GDM1 (cell line): Measurements from ENCODE around the gene ETS2.
A peak's percentile ranks its signal among the peaks of the same experiment; 100 is the strongest.

Source experiments
- DNase-seq: peaks from one replicate; lab custom pipeline; 2025; lab: John Stamatoyannopoulos, UW

ETS2 gene

DNA sequence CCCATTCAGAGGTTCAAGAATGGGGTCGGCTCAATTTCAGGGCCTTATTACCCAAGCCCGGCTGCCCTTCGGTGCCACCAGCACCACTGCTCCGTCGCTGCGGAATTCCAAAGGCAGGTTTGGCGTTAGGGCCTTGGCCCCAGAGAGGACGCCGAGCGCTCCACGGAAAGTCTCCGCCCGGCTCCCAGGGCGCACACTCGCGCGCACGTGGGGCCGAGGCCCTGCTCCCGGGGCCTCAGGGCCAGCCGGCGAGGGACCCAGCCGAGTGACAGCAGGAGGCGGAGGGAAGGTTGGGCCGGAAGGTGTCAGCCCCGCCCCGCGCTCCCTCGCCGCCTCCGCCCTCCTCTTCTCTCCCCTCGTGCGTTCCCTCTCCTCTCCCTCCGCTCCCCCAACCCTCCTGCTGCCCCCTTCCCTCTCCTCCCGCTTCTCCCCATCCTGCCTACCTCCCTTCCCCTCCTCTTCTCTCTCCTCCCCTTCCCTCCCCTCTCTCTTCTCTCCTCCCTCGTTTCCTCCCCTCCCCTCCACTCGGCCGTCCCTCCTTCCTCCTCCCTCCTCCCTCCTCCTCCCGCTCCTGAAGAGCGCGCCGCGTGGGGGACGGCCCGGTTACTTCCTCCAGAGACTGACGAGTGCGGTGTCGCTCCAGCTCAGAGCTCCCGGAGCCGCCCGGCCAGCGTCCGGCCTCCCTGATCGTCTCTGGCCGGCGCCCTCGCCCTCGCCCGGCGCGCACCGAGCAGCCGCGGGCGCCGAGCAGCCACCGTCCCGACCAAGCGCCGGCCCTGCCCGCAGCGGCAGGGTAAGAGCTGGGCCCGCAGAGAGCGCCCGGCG lies at the start of gene ETS2:
ETS2 (plus strand) TSS at position 602 of the 825 bp plus-strand sequence. CDS start 4,106 bp downstream, outside the sequence.
- peak; percentile 95 for DNase-seq

DNA sequence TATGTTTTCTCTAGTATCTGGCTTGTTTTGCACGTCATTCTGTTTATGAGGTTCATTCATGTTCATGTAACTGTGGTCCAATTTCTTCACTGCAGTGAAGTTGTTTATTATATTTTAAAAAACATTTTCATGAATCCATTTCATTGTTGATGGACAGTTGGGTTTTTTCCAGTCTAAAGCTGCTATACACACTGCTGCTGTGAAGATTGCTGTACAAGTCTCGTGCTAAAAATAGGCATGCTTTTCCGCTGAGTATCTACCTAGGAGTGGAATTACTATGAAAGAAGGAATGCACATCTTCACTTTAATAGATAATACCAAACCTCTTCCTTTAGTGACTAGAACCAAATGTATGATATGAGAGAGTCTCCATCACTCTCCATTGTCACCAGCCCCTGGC lies 49.0 kb upstream of the ETS2 start:
- no peak for DNase-seq

DNA sequence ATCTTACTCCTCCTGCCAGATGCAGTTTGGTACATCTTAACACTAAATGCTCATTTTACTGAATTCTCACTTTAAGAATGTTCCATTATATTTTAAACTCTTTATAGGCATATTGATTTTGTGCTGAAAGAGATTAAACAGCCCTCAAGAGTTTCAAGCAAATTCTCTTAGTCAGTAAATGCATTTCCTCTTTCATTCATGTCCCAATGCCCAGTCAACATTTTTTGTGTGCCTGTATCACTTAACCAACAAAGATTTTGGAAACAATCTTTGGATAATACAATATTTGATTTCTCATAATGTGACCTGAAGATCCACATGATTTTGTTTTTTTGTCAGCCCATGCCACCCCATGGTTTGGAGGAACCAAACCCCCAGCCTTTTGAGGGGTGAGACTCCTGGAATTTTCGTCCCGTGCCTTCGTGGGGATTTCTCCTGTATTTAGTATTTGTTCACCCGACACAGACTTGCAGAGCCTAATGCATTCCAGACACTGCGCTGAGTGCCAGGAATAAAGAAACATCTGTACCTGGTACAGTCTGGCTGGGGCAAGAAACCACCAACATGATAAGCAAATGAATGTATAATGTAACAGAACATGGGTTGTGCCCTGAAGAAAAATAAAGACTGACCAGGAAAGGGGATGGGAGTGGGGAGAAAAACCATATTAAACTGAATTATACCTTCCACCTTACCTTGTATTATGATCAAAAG lies 47.1 kb upstream of the ETS2 start:
- no peak for DNase-seq

DNA sequence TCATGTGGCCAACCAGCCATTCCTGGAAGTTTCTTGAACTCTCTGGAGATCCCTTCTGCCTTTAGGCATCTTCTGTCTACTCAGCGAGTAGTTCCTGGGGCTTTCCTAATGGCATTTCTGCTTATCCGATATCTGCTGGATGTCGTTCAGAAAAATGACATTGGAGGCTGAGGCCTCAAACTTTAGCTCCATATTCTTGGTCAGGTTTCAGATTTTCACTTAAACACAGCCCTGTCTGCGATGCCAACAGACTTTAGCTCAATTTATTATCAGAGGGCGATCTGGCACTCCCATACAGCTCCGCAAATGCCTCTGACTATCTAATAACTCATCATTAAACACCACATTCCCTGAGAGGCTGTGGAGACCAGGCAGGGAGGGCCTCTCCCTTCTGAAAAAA lies 46.3 kb upstream of the ETS2 start:
- no peak for DNase-seq

GRCh38 chr21:38760017-38760761 lies 45.5 kb upstream of the ETS2 start:
- no peak for DNase-seq

- DNase-seq: no peak
These were observed 45.0 kb upstream of the ETS2 start for GRCh38 chr21:38760762-38761155.

GRCh38 chr21:38761531-38761930 lies 44.2 kb upstream of the ETS2 start:
- DNase-seq: no peak

- DNase-seq: no peak
These were observed 40.7 kb upstream of the ETS2 start for GRCh38 chr21:38765056-38765455.

GRCh38 chr21:38766987-38767722 lies 38.6 kb upstream of the ETS2 start:
- DNase-seq: no peak

- no peak for DNase-seq
These were observed 37.2 kb upstream of the ETS2 start for GRCh38 chr21:38768471-38769063.

DNA sequence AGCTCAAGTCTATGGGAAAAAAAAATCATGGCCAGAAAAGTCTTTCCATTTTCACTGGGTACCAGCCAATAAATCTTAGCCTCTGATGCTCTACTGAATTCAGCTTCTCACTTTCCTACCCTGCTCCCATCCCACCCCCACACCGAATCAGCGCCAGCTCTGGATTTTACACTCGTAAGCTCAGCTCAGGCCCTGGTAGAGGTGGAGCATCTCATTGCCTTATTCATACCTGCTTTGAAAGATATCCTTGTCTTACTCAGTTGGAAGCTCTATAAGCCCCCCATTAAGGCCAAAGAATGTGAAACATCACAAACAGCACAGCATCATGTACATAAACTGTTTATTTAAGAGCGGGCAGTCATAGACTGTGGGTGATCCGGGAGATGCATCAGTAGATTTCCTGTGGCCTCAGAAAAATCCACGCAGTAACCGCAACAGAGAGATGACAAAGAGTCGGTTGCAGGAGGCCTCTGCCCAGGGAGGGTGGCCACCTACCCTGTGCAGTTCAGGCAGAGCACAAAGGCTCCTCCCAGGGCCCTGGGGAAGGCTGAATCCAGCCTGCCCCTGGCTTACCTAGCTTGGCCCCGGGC lies 36.4 kb upstream of the ETS2 start:
- no peak for DNase-seq

GRCh38 chr21:38770660-38771059 lies 35.1 kb upstream of the ETS2 start:
- DNase-seq: no peak

DNA sequence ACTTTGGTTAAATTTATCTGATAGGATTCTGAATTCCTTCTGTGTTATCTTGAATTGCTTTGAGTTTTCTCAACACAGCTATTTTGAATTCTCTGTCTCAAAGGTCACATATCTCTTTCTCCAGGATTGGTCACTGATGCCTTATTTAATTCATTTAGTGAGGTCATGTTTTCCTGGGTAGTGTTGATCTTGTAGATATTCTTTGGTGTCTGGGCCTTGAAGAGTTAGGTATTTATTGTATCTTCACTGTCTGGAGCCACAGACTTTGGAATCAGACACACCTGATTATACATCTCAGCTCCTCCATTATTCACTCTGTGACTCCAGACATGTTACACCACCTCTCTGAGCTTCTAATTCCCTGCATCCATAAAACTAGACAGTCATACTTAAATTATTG lies 34.2 kb upstream of the ETS2 start:
- no peak for DNase-seq

- no peak for DNase-seq
These were observed 33.1 kb upstream of the ETS2 start for GRCh38 chr21:38772646-38773045.

GRCh38 chr21:38773099-38774061 lies 32.3 kb upstream of the ETS2 start:
- no peak for DNase-seq

- no peak for DNase-seq
These were observed 31.6 kb upstream of the ETS2 start for GRCh38 chr21:38774152-38774551.

DNA sequence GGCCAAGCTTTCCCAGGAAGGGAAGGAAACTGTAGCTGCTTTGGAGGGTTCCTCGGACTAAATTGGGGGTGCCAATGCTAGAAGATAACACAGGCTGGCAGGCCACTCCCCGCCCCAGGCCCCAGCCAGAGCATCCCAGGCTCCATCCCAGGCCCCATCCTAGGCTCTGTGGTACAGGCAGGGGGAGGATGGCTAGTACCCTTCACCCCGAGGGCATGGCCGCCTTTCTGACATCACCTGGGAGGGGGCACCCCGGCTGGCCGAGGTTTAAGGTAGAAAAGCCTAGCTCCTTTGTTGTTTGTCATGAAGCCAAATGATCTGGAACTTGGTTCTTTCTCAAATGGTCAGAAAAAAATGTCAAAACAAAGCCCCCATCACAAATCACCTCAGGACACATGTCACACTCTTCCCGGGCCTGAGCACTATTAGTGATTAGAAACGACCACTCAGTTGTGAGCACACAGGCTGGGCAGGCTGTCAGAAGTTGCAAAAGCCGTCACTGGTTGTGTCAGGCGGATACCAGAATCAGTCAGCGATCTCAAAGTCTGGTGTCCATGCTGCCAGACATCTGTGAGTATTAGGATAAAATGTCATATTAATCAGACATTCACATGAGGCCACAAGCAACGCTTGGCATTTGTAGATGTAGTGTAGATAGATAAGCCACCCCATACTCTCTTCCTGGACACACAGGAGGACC lies 31.0 kb upstream of the ETS2 start:
- DNase-seq: no peak

- no peak for DNase-seq
These were observed 30.0 kb upstream of the ETS2 start for GRCh38 chr21:38775733-38776132.

- DNase-seq: no peak
These were observed 28.7 kb upstream of the ETS2 start for GRCh38 chr21:38777015-38777414.
